ENCODE results near the gene CEACAM18. TPM values are rescaled to one million over a fixed set of nuclear protein-coding genes. Genes with fewer than 3 reads are reported as not detected.

Gene CEACAM18
- total and polyA plus RNA-seq, 2 of the 8 experiments (the other 6 are each of a cell fraction or from before 2014, with no cell fraction given): not detected

DNA sequence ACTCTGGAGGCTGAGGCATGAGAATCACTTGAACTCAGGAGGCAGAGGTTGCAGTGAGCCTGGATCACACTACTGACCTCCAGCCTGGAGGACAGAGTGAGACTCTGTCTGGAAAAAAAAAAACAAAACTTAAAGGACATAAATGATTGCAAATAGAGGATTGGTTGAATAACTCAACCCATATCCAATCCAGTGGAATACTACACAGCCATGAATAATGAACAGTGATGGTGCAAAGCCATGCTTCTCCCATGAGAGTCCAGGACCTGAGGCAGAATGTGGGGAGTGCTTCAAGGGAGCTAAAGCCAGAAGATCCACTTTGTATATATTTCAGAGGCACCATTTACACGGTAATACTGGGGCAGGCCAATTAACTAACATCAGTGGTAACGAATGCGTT lies 2.2 kb upstream of the CEACAM18 start (continued):
- TF ChIP-seq TAF1 (IDR thresholded peaks at IDR 0.05; ENCODE audit: low read depth, low read length) (no peak), EP300 (IDR thresholded peaks at IDR 0.05; ENCODE audit: borderline replicate concordance in 1 of 2, low read depth in 2 of 2, low read length in 2 of 2) (no peak)

Data from H1 (cell line).